H7 (cell line): ENCODE measurements around the gene PLPPR1. TPM values are rescaled to one million over a fixed set of nuclear protein-coding genes. Genes with fewer than 3 reads are reported as not detected.
"Not testable (repeated sequence)": the region's sequence is repeated elsewhere in the genome, so short reads cannot be mapped to it uniquely, and the experiment has no call there.

Experiments
- DNase-seq: peaks from one replicate; pipeline ENCODE4 v3.0.0; 2012
- H3K27me3 ChIP-seq: 2 replicates; pipeline ENCODE4 v1.6.0; 2011; ENCODE audit warnings: mild to moderate bottlenecking, low read length; ENCODE audit not compliant: control insufficient read depth, insufficient read depth
- H3K36me3 ChIP-seq: replicated peaks from 2 replicates; pipeline ENCODE4 v1.5.1; 2011; ENCODE audit warnings: low read length; ENCODE audit not compliant: control insufficient read depth, insufficient read depth
- H3K4me3 ChIP-seq: 2 replicates; pipeline ENCODE4 v1.5.1; 2011; ENCODE audit warnings: low read depth, mild to moderate bottlenecking, control low read depth, low read length, moderate library complexity; ENCODE audit not compliant: insufficient read depth
- total RNA-seq: library from RNA; depleted of rRNA; stranded (reverse); fragments of >200 nt; shearing (Covaris generic); gene quantifications from 2 replicates; pipeline ENCODE4 v1.2.3, GENCODE V29; 2014

The PLPPR1 gene
- total RNA-seq, 1 experiment from 2014 or later = 2.8 TPM

DNA sequence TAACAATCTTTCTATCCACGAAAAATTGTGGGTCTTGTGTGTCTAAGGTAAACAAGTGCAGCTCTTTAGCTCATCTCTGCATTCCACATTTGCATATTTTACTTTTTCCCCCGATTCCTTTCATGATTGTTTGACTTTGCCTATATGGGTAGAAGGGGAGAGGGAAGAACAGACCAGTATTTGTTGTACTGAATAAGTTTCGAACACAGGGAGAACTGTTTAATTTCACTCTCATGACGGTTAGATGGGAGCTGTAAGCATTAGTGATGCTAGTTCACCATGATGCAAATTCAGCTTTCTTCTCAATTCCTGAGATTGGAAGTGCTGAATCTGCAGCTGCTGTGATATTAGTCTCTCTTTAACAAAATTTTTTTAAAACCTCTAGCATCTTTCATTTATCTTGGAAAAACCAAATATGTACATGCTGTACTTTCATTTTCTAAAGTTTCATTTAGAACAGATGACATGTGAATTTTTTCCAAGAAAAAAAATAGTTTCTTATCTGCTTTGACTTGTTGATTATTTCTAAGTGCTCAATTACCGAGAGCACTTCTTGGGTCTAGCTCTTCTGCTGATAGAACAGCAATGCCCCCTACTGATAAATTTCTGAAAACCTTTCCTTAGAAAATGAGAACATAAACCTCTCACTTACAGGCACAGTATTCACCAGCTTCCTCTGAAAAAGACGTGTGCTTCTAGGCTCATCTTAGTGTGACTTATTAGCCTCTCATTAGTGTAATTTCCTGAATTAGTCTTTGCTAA is 206.8 kb downstream of the PLPPR1 start:
- H3K36me3 ChIP-seq = no peaks in the 10 kb centered on the region
- no peak overlapping the region for H3K4me3 ChIP-seq
- DNase-seq = no peak
- H3K27me3 ChIP-seq = no peaks in the 10 kb centered on the region

DNA sequence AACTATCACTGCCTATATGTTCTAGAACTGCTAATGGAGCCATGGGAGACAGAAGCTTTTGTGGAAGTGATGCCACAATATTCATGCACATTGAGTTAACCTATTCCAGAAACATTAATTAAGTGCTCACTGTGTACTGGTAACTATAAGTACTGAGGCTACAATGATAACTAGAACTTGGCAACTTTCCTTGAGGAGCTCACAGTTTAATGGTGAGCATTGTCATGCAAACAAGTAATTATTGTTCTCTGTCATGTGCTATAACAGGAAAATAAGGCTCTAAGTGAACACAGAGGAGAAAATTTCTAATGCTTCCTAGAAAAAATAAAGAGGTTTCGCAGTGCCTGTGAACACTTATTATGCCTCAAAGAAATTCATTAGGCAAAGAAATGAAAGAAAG is 214.1 kb downstream of the PLPPR1 start:
- Histone ChIP-seq H3K36me3 (no peaks in the 10 kb centered on the region), H3K4me3 (no peak overlapping the region), H3K27me3 (no peaks in the 10 kb centered on the region)
- no peak for DNase-seq

DNA sequence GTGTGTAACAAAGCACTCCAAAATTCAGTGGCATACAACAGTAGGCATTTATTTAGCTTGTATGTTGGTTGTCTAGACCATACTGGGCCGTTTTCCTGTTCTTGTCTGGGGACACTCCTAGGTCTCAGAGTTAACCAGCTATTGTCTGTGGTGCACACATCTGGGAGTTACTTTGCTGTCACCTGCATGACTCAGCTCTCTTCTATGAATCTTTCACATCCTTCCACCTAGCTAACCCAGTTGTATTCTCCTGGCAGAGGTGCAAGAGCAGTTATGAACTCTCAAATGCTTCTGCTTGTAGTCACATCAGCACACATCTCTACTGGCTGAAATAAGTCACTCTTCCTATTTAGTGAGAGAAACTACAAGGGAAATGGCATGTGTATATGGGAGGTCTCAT is 218.2 kb downstream of the PLPPR1 start:
- no peaks in the 10 kb centered on the region; the same call in 1 of the 2 replicates for H3K27me3 ChIP-seq
- DNase-seq = no peak
- H3K4me3 ChIP-seq = no peak overlapping the region
- H3K36me3 ChIP-seq = no peaks in the 10 kb centered on the region

DNA sequence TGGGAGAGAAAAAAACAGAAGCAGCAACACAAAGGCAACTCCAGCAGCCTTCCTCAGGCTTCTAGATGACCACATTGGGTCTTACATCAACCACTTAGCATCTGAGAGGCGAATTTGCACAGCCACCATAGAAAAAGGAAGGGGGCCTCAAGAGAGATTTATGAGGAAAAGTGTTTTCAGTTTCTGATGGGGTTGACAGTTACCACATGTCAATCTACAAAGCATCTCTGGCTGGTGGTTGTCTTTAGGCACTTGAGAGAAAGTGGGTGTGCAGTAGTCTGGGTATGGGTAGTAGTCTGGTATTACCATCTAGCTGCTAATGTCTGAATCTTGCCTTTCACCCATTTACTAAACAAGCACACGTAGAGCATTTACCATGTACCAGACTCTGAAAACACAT is 218.8 kb downstream of the PLPPR1 start:
- H3K4me3 ChIP-seq = no peak overlapping the region
- no peaks in the 10 kb centered on the region; the same call in 1 of the 2 replicates for H3K27me3 ChIP-seq
- no peaks in the 10 kb centered on the region for H3K36me3 ChIP-seq
- DNase-seq = no peak

DNA sequence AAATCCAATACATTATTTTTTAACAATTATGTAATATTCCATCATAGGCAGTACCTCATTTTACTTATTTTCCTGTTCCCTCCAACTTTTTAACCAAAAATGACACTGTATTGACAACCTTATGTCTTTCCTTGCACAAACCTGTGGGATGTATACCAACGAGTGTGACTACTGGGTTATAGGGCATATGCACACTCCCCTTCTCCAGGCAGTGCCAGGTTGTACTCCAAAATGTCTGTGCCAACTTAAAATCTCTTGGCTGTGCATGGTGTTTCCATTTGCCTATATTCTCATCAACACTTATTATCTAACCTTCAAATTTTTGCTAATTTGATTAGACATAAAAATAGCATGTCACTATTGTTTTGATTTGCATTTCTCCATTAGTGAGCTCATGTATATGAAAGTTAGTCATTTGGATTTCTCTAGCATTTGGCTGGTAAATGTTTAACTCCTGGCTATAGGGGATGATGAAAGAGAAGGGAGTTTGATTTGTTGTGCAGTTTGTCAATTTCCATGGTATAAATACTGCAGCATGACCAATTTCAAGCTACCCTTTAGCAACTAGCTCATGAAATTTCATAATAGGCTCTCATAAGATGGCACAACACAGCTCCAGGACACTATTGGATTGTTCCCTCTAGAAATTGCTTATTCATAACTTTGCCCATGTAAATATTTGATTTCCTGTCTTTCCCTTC is 226.4 kb downstream of the PLPPR1 start:
- Histone ChIP-seq H3K4me3 (no peak overlapping the region), H3K36me3 (no peaks in the 10 kb centered on the region), H3K27me3 (no peaks in the 10 kb centered on the region)
- no peak for DNase-seq

DNA sequence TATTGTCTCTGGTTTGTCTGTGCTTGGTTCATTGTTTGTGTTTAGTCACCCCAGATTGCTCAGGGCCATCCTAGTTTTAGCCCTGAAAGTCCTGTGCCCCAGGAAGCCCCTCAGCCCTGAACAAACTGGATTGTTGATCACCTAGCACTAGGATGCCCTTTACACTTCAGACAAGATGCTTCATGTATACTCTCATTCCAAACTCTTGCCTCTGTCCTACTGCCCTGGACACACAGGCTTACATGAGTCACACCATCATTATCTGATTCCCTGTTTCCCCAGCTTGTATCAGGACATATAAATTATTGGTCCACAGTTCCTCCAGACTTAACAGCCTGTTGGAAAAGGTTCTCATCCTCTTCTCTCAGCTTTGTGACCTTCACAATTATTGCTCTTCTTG is 236.2 kb downstream of the PLPPR1 start:
- Histone ChIP-seq H3K27me3 (no peaks in the 10 kb centered on the region), H3K36me3 (no peaks in the 10 kb centered on the region), H3K4me3 (no peak overlapping the region)
- no peak for DNase-seq

DNA sequence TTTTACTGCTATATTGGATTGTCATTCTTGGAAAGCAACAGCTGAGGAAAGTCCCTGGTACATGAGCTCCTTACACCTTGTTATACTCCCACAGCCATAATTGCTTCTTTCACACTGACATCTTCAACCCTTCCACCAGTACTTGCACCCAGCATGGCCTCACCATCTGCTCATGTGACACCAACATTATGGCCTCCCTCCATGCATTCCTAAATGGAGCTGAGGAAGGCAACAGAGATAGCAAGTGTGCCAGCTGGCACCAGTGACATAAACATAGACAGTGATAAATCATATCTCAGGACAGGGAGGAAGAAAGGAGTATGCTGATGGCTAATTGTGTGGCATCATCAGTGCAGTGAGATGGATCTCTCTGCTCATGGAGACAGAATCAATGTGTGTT is 236.7 kb downstream of the PLPPR1 start:
- no peaks in the 10 kb centered on the region for H3K36me3 ChIP-seq
- DNase-seq = no peak
- no peak overlapping the region for H3K4me3 ChIP-seq
- H3K27me3 ChIP-seq = no peaks in the 10 kb centered on the region

DNA sequence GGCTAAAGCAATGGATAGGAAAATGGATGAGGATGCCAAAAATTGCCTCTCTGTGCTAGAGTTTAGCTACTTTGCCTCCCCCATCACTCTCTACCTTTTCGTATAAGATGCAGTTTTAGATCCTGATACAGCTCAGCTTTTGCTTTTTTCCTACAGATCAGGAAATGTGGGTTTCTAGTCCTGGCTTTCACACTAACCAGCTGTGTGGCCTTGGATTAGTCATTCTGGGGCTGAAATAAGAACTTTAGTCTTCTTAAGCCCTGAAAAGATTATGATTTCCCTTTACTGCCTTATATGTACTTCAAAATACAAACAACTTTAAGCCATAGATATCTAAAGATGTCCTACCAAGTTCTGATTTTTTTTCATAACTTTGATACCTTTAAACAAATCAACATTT is 239.9 kb downstream of the PLPPR1 start:
- no peak for DNase-seq
- Histone ChIP-seq H3K27me3 (no peaks in the 10 kb centered on the region), H3K36me3 (no peaks in the 10 kb centered on the region), H3K4me3 (no peak overlapping the region)

DNA sequence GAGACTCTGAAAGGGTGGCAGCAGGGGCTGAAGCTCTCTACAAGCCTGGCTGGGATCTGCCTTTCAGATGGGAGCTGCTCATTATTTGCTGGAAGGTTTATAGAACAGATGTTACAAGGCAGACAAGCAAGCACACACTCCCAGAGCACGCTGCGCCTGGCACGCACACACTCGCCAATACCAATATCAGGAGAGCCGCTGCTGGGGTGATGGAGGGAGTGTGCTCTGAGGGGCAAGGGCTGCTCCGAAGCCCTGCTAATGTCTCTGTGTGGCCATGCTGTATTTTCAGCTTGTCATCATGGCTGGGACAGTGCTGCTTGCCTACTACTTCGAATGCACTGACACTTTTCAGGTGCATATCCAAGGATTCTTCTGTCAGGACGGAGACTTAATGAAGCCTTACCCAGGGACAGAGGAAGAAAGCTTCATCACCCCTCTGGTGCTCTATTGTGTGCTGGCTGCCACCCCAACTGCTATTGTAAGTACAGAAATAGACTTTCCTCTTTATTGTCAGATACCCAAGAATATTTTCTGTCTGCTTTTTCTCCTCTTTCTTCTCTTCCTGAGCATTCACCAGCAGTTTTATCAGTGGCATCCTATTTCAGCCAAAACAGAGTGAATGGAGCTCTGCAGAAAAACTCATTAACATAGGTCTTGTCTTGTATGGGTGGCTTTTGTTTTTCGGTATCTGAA is 241.2 kb downstream of the PLPPR1 start:
- Histone ChIP-seq H3K36me3 (no peaks in the 10 kb centered on the region), H3K27me3 (no peaks in the 10 kb centered on the region), H3K4me3 (no peak overlapping the region)
- DNase-seq = no peak

DNA sequence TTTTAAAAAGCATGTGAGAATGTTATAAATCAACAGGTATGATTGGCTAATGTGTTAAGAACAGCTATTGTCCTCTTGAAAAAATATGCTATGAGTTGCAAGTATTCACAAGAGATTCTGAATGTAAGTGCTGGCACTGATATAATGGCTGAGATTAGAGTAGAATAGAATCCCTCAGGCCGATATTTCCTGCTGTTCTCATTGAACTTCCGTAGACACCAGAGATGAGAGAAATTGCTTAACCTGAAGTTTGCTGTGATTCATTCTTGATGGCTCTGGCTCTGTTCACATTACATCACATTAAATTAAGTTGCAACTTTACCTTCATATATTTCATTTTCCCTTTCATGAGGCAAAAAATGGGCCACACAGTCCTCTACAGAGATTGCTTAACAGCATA is 241.8 kb downstream of the PLPPR1 start:
- Histone ChIP-seq H3K4me3 (no peak overlapping the region), H3K36me3 (no peaks in the 10 kb centered on the region), H3K27me3 (no peaks in the 10 kb centered on the region)
- no peak for DNase-seq

DNA sequence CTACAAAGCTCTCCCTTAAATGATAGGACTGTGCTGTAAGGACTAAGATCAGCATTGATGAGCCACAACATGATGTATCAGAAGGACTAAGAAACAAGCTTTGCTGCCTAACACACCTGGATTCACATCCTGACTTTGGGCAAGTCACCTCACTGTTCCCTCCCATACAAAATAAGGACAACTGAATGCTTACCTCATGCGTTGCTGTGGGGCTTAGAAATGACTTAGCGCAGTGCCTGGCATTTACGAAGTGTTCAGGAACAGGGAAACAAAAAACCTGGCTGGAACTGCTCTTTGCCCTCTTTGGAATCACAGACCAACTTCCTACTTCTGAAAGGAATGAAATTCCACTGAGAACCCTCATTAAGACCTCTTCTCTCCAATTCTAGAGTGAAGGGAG is 242.6 kb downstream of the PLPPR1 start:
- Histone ChIP-seq H3K27me3 (no peaks in the 10 kb centered on the region), H3K36me3 (no peaks in the 10 kb centered on the region), H3K4me3 (no peak overlapping the region)
- no peak for DNase-seq

DNA sequence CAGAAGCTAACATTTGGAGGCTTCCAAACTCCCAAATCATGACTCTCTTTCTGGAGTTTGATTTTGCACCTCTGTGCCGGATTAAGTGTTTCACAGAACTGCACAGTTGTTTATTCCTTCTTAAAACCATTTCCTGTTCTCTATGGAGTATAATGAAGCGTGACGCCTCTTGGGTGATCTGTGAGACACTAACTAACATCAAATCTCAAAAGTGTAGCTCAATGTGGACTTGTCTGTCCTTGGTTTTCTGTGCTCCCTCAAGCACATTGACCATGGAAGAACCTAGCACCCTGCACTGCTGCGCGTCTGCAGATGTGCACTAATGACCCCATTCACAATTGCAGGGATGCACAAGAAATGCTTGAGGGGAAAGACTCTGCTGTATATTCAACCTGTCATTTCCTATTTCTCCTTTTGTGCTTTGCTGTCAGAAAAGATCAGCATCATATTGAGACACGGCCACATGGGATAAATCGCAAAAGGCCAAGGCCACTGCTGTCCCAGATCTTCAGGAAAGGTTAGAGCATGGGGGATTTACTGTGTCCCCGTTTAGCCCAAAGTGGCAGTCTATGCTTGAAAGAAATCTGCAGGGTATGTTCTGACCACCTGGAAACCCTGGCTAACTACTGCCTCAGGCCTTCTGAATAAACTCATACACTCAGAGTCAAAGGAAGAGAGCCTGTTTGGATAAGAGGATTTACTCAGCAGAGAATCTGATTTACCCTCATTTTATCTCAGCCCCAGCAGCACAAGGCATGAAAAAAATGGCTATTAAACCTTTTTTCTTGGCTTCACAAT is 246.6 kb downstream of the PLPPR1 start:
- Histone ChIP-seq H3K27me3 (no peaks in the 10 kb centered on the region), H3K4me3 (no peak overlapping the region), H3K36me3 (no peaks in the 10 kb centered on the region)
- DNase-seq = no peak

DNA sequence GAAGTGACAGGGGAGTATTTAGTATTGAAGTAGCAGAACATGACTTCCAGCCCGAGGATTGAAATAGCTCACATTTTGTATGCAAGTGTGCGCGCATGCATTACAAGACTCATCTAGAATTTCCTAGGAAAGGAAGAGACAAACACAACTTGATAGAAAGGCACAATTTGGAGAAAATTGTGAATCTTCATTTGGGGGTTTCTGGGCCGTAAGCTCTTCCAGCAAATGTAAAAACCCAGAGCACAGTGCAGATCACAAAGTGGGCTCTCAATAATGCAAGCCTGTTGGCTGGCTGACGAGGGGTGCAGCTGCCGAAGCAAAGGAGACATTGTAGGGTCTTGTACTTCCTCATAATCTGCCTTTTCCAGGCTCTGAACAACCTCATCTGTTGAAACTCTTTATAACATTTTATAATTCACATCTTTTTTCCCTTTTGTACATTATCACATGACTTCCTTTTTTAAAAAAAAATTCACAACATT is 247.3 kb downstream of the PLPPR1 start:
- no peak for DNase-seq
- no peak overlapping the region for H3K4me3 ChIP-seq
- no peaks in the 10 kb centered on the region for H3K36me3 ChIP-seq
- H3K27me3 ChIP-seq = no peaks in the 10 kb centered on the region

DNA sequence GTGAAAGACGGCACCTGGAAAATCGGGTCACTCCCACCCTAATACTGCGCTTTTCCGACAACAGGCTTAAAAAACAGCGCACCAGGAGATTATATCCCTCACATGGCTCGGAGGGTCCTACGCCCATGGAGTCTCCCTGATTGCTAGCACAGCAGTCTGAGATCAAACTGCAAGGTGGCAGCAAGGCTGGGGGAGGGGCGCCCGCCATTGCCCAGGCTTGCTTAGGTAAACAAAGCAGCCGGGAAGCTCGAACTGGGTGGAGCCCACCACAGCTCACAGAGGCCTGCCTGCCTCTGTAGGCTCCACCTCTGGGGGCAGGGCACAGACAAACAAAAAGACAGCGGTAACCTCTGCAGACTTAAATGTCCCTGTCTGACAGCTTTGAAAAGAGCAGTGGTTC is 262.5 kb downstream of the PLPPR1 start:
- H3K4me3 ChIP-seq, H3K27me3 ChIP-seq, H3K36me3 ChIP-seq, DNase-seq: not testable (repeated sequence)
